Medulla oblongata (tissue), 1 donor: ENCODE measurements around the gene TCF7L2.

Source experiments
- DNase-seq: peaks from one replicate; pipeline ENCODE4 v3.0.0-alpha.2; 2015; ENCODE audit errors: extremely low spot score

Gene TCF7L2

GRCh38 chr10:113044016-113044755 lies 94.1 kb downstream of the TCF7L2 start:
- no peak for DNase-seq

- DNase-seq: no peak
Measured at GRCh38 chr10:113045147-113046055, 95.4 kb downstream of the TCF7L2 start.

- DNase-seq: no peak
Measured at GRCh38 chr10:113047151-113047550, 97.1 kb downstream of the TCF7L2 start.

GRCh38 chr10:113047605-113047962 lies 97.5 kb downstream of the TCF7L2 start:
- DNase-seq: no peak

- no peak for DNase-seq
Measured at GRCh38 chr10:113047963-113048781, 98.1 kb downstream of the TCF7L2 start.

GRCh38 chr10:113049881-113050280 lies 99.8 kb downstream of the TCF7L2 start:
- no peak for DNase-seq

- peak; percentile 45 for DNase-seq
Measured at GRCh38 chr10:113052076-113052830, 102.2 kb downstream of the TCF7L2 start.

- no peak for DNase-seq
Measured at GRCh38 chr10:113053091-113053490, 103.0 kb downstream of the TCF7L2 start.

GRCh38 chr10:113053881-113054280 lies 103.8 kb downstream of the TCF7L2 start:
- DNase-seq: no peak

GRCh38 chr10:113055458-113055857 lies 105.4 kb downstream of the TCF7L2 start:
- DNase-seq: no peak

GRCh38 chr10:113056030-113056429 lies 106.0 kb downstream of the TCF7L2 start:
- DNase-seq: no peak

- no peak for DNase-seq
Measured at GRCh38 chr10:113056441-113057021, 106.5 kb downstream of the TCF7L2 start.

- DNase-seq: peak; percentile 37
Measured at GRCh38 chr10:113057948-113058522, 108.0 kb downstream of the TCF7L2 start.

GRCh38 chr10:113058523-113059370 lies 108.7 kb downstream of the TCF7L2 start:
- peak; percentile 37 for DNase-seq

- DNase-seq: peak; percentile 90
Measured at GRCh38 chr10:113059371-113059780, 109.3 kb downstream of the TCF7L2 start.

GRCh38 chr10:113060201-113061053 lies 110.4 kb downstream of the TCF7L2 start:
- DNase-seq: peak; percentile 64

GRCh38 chr10:113061054-113061430 lies 111.0 kb downstream of the TCF7L2 start:
- no peak for DNase-seq

GRCh38 chr10:113061557-113061956 lies 111.5 kb downstream of the TCF7L2 start:
- DNase-seq: no peak
